A549 (cell line): ENCODE measurements around the gene SGIP1. TPM values are rescaled to one million over a fixed set of nuclear protein-coding genes. Genes with fewer than 3 reads are reported as not detected.
"Not testable (repeated sequence)": the region's sequence is repeated elsewhere in the genome, so short reads cannot be mapped to it uniquely, and the experiment has no call there.

Experiments
- ATAC-seq, 2 experiments: fragments of 200-7000 bp in 1 of 2; fragments of >200 bp in 1 of 2; cut with Nextera tagmentation in 1 of 2; cut with Tn5 transposase in 1 of 2; 3 replicates each; pipeline versions ENCODE4 v1.8.0 to v1.9.1; 2018 to 2020; ENCODE audit warnings: mild to moderate bottlenecking in 1 of 2, moderate library complexity in 1 of 2
- CTCF ChIA-PET: fragments of 300-600 bp; sonication (Branson Sonifier 250); formaldehyde crosslinking; extraction: SDS; loops from one replicate; lab custom pipeline; 2021; ENCODE audit warnings: antibody characterized with exemption, inconsistent platforms; lab: Yijun Ruan, JAX
- POLR2A ChIA-PET: fragments of 350-600 bp; formaldehyde crosslinking; extraction: SDS; loops from one replicate; lab custom pipeline; 2021; ENCODE audit warnings: antibody characterized with exemption, inconsistent platforms; lab: Yijun Ruan, JAX
- DNase-seq, 2 experiments: peaks; one replicate each; pipeline versions ENCODE4 v3.0.0 to v3.0.0-alpha.2; 2011 to 2016; ENCODE audit warnings: low read depth in 1 of 2, low spot score in 1 of 2
- FAIRE-seq: peaks from 2 replicates; lab custom pipeline; 2011; peaks lifted over from hg19 to GRCh38; lab: Jason Lieb, UNC
- H3K27ac ChIP-seq, 2 experiments: fragments of >200 bp; sonication (Bioruptor Twin); formaldehyde crosslinking; 3 replicates each; pipeline ENCODE4 v1.5.1; 2016 to 2017
- H3K4me1 ChIP-seq: fragments of >200 bp; sonication (Bioruptor Twin); formaldehyde crosslinking; 3 replicates; pipeline ENCODE4 v1.6.1; 2016
- H3K4me2 ChIP-seq: fragments of >200 bp; sonication (Bioruptor Twin); formaldehyde crosslinking; 3 replicates; pipeline ENCODE4 v1.6.1; 2016
- H3K4me3 ChIP-seq: fragments of >200 bp; sonication (Bioruptor Twin); formaldehyde crosslinking; 3 replicates; pipeline ENCODE4 v1.5.1; 2016
- H3K9me3 ChIP-seq: fragments of >200 bp; sonication (Bioruptor Twin); formaldehyde crosslinking; 3 replicates; pipeline ENCODE4 v1.6.1; 2016
- BHLHE40 ChIP-seq: IDR thresholded peaks from 2 replicates; pipeline ENCODE4 v1.6.1; 2012; ENCODE audit warnings: low read depth, low read length, inconsistent platforms
- CEBPB ChIP-seq, 2 experiments: fragments of >200 bp in 1 of 2; sonication (Bioruptor Twin) in 1 of 2; formaldehyde crosslinking in 1 of 2; IDR thresholded peaks; 2 replicates each; pipeline ENCODE4 v1.6.1; 2012 to 2016
- CHD4 ChIP-seq: fragments of 200-600 bp; sonication (generic); IDR thresholded peaks from 2 replicates; pipeline ENCODE4 v1.6.1; 2016; ENCODE audit warnings: antibody characterized with exemption, mild to moderate bottlenecking, borderline replicate concordance
- CTCF ChIP-seq: fragments of >200 bp; sonication (Bioruptor Twin); formaldehyde crosslinking; IDR thresholded peaks from 3 replicates; pipeline ENCODE4 v1.5.1; 2016
- FOSL2 ChIP-seq, 2 experiments: fragments of 450-650 bp in 1 of 2; fragments of >200 bp in 1 of 2; sonication (Bioruptor Twin) in 1 of 2; formaldehyde crosslinking; IDR thresholded peaks; 2 replicates each; pipeline versions ENCODE4 v1.5.0 to v1.6.1; 2016 to 2020; ENCODE audit warnings: mild to moderate bottlenecking in 1 of 2, moderate library complexity in 1 of 2
- FOXS1 ChIP-seq: fragments of 250-450 bp; sonication (Bioruptor Pico); IDR thresholded peaks from 2 replicates; pipeline ENCODE4 v1.5.0; 2020; ENCODE audit warnings: mild to moderate bottlenecking, moderate library complexity
- HES2 ChIP-seq: fragments of >200 bp; sonication (Bioruptor Twin); formaldehyde crosslinking; IDR thresholded peaks from 2 replicates; pipeline ENCODE4 v1.6.1; 2016
- HEYL ChIP-seq: fragments of 250-450 bp; sonication (Bioruptor Pico); IDR thresholded peaks from 2 replicates; pipeline ENCODE4 v1.8.0; 2021; ENCODE audit warnings: mild to moderate bottlenecking, moderate library complexity
- HOXB13 ChIP-seq: fragments of 250-450 bp; sonication (Bioruptor Pico); IDR thresholded peaks from 2 replicates; pipeline ENCODE4 v1.5.0; 2020; ENCODE audit warnings: low read depth, mild to moderate bottlenecking, moderate library complexity
- HOXB5 ChIP-seq: fragments of 250-450 bp; sonication (Bioruptor Pico); IDR thresholded peaks from 2 replicates; pipeline ENCODE4 v1.5.0; 2020; ENCODE audit warnings: mild to moderate bottlenecking, moderate library complexity
- KDM1A ChIP-seq: fragments of 200-600 bp; sonication (generic); IDR thresholded peaks from 2 replicates; pipeline ENCODE4 v1.6.1; 2016; ENCODE audit warnings: low read depth, mild to moderate bottlenecking
- MAFK ChIP-seq: fragments of 450-650 bp; IDR thresholded peaks from 2 replicates; pipeline ENCODE4 v1.6.1; 2014; ENCODE audit not compliant: partially characterized antibody
- MYC ChIP-seq: IDR thresholded peaks from 2 replicates; pipeline ENCODE4 v1.6.1; 2012; ENCODE audit warnings: mild to moderate bottlenecking, inconsistent platforms, low read length, improper control_type of control experiment, borderline replicate concordance
- RFX5 ChIP-seq: fragments of 450-650 bp; IDR thresholded peaks from 2 replicates; pipeline ENCODE4 v1.7.1; 2014; ENCODE audit warnings: antibody characterized with exemption, mild to moderate bottlenecking, moderate library complexity
- SMC3 ChIP-seq: fragments of >200 bp; sonication (Bioruptor Twin); formaldehyde crosslinking; IDR thresholded peaks from 3 replicates; pipeline ENCODE4 v1.6.1; 2018; ENCODE audit warnings: inconsistent platforms
- TFCP2L1 ChIP-seq: fragments of 250-450 bp; sonication (Bioruptor Pico); IDR thresholded peaks from 2 replicates; pipeline ENCODE4 v1.5.0; 2021; ENCODE audit warnings: mild to moderate bottlenecking
- ZNF302 ChIP-seq: fragments of 250-450 bp; sonication (Bioruptor Pico); IDR thresholded peaks from 2 replicates; pipeline ENCODE4 v1.9.0; 2021; ENCODE audit warnings: inconsistent platforms, mild to moderate bottlenecking, moderate library complexity
- WGBS: methylation state at CpG from one replicate; pipeline ENCODE4 v1.1.6; 2017; ENCODE audit errors: missing lambda C conversion rate; 5-methylcytosine and 5-hydroxymethylcytosine counted together
- polyA plus RNA-seq, 4 experiments: library from polyadenylated mRNA; depleted of rRNA in 3 of 4; stranded (reverse); fragments of >200 nt; fragmentation: RNase III in 1 of 4; extraction: RNeasy Plus Mini Kit Qiagen cat#74134 plus additional on column Dnase treatment in 1 of 4; gene quantifications; 2 replicates in 3 of 4; 3 replicates in 1 of 4; pipeline ENCODE4 v1.2.3, GENCODE V29; 2011 to 2017

SGIP1 gene
- polyA plus RNA-seq, 2 of the 4 experiments (the other 2 are of a cell fraction), result not detected

- Histone ChIP-seq H3K9me3 (no peaks in the 10 kb centered on the region), H3K4me1 (no peaks in the 10 kb centered on the region), H3K4me3 (no peak overlapping the region), H3K27ac (no peak overlapping the region), H3K4me2 (no peak overlapping the region)
- TF ChIP-seq CHD4 (no peak), FOSL2 (IDR thresholded peaks at IDR 0.05) (no peak), FOSL2 (CRISPR knock-in tag; IDR thresholded peaks at IDR 0.05) (peak; percentile 61; the same call in 1 of the 2 replicates), MYC (no peak), ZNF302 (CRISPR knock-in tag) (no peak), MAFK (peak; percentile 15), CTCF (no peak), HEYL (no peak)
- no peak for ATAC-seq
- ChIA-PET POLR2A (no interaction called here), CTCF (interaction anchor here (0.6 kb wide), 1 partner anchor 794 kb away, joined by 3 read pairs; no protein-coding TSS in a partner anchor)
- WGBS, result 55% methylated on average over 7 of the region's 7 CpGs
- no peak for FAIRE-seq
- DNase-seq, result peak in 1 of 2 experiments; percentile 1
These were observed 199.5 kb downstream of the SGIP1 start for GRCh38 chr1:66733348-66734017.

- FAIRE-seq, H3K4me1 ChIP-seq, H3K4me3 ChIP-seq, H3K9me3 ChIP-seq, H3K27ac ChIP-seq, ATAC-seq, POLR2A ChIA-PET, DNase-seq, H3K4me2 ChIP-seq: not testable (repeated sequence)
- 65% methylated on average over 6 of the region's 6 CpGs for WGBS
- CTCF ChIA-PET, result interaction anchor here (0.6 kb wide), 2 partner anchors 795 to 1101 kb away, joined by 3 read pairs; no protein-coding TSS in a partner anchor
These were observed 200.6 kb downstream of the SGIP1 start for GRCh38 chr1:66734531-66734930.

GRCh38 chr1:66737836-66738235 is 203.9 kb downstream of the SGIP1 start:
- FAIRE-seq (no peak), DNase-seq (no peak), ATAC-seq (no peak)
- TF ChIP-seq BHLHE40, result no peak
- no peak for TF ChIP-seq HES2
- no peak for TF ChIP-seq KDM1A
- no peak for TF ChIP-seq HOXB5 (CRISPR knock-in tag)
- no peak for TF ChIP-seq HOXB13 (CRISPR knock-in tag)
- TF ChIP-seq RFX5, result no peak
- no peak for TF ChIP-seq TFCP2L1 (CRISPR knock-in tag)
- TF ChIP-seq CHD4, result no peak
- TF ChIP-seq FOXS1 (CRISPR knock-in tag), result no peak
- TF ChIP-seq SMC3, result no peak
- no peak for TF ChIP-seq CEBPB (IDR thresholded peaks at IDR 0.05)
- Histone ChIP-seq H3K9me3 (no peaks in the 10 kb centered on the region), H3K4me1 (no peaks in the 10 kb centered on the region), H3K27ac (no peak overlapping the region), H3K4me3 (no peak overlapping the region), H3K4me2 (no peak overlapping the region)
- POLR2A ChIA-PET, result no interaction called here
- 36% methylated on average over 2 of the region's 2 CpGs for WGBS
- CTCF ChIA-PET, result interaction anchor here (0.6 to 1.8 kb wide), 3 partner anchors 11 to 379 kb away, joined by 3 to 8 read pairs (median 3); no protein-coding TSS in a partner anchor
